AML-193 (cell line): ENCODE results near the gene FBXO40.
"Not testable (repeated sequence)": the region's sequence is repeated elsewhere in the genome, so short reads cannot be mapped to it uniquely, and the experiment has no call there.

Experiments
- DNase-seq, 2 experiments: peaks; one replicate each; lab custom pipeline; 2025; lab: John Stamatoyannopoulos, UW

Gene FBXO40

GRCh38 chr3:121592856-121593702 lies at the start of gene FBXO40:
TSS of gene FBXO40 (plus strand) at chr3:121593379. CDS start at chr3:121620576, 27,197 bp downstream.
- no peak for DNase-seq

DNA sequence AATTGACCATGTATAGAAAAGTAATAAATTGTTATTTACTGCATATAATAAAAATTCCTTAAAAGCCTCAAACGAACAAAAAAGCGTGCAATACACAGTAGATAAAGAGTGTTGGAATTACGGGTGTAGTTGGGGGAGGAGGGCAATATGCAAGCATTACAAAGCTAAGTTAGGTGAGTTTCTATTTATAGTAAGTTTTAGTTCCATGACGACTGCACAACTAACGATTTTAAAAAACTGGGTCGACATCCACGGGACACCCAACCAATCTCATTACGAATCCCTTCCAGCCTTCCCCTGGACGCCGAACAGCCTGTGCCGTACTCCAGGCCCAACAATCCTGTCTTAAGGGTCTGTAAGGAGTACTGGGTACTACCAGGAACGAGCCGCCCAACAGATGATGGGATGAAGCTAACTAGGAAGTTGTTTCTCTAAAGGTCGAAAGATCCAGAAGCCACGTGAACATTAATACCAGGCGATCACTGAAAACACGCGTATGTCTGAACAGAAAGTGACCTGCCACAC lies 48.1 kb upstream of the FBXO40 start:
- peak; percentile 47 to 56 for DNase-seq

- peak; percentile 97 to 98 for DNase-seq
Measured at GRCh38 chr3:121545574-121546455, 47.4 kb upstream of the FBXO40 start, which contains the start of gene POLQ. TSS of gene POLQ (minus strand) at chr3:121545988. CDS start at chr3:121545877, 111 bp downstream.

GRCh38 chr3:121552379-121552778 lies 40.8 kb upstream of the FBXO40 start:
- DNase-seq: no peak

DNA sequence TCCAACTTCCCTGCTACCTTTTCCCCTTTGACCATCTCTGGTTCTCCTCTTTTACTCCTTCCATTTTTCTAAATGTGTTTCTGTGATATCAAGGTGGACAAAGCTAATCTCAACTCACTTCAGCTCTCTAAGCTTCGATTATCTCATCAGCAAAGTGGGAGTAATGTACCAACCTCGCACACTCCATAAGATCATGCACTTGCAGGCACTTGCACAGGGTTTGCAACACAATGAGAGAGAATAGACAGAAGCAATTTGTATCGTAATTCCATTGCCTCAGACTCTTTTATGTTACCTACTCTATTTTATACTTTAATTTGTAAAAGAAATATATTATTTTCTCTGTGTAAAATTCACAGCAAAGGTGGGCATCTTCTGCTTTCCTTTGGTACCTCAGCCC lies 40.4 kb upstream of the FBXO40 start:
- no peak for DNase-seq

DNA sequence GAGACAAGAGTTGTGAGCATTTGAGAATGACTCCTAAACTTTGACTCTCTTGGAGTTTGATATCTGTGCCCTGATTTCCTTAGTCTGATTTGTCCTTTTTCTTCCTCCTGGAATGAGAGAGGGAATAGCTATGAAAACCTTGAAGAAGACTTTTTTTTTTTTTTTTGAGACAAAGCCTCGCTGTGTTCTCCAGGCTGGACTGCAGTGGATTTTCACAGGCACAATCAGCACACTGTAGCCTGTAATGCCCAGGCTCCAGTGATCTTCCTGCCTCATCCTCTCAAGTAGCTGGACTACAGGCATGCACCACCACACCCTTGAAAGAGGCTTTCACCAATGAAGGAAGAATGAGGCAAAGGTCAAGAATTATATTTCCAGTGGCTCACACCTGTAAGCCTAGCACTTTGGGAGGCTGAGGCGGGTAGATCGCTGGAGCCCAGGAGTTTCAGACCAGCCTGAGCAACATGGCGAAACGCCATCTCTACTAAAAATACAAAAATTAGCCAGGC lies 35.7 kb upstream of the FBXO40 start:
- DNase-seq: no peak

DNA sequence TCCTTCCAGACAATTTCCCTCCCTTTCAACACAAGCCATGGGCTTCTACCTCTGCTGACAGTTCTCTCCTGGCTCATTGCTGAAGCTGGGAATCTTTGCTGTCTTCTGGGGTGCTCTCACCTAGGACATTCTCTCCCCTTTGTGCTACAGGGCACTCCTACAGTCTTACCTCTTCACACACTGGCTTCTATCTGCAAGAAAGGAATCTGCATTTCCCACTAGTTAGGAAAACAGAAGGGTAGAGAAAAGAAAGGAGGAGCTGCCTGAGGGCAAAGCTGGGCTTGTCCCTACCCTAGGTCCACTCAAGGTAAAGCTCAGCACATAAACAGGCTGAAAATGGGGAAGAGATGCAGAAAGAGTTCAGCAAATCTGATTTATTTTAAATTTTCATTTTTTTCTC lies 31.0 kb upstream of the FBXO40 start:
- no peak for DNase-seq

- DNase-seq: no peak
Measured at GRCh38 chr3:121566773-121567172, 26.4 kb upstream of the FBXO40 start.

GRCh38 chr3:121567649-121568048 lies 25.5 kb upstream of the FBXO40 start, which contains the start of gene ARGFX:
TSS of gene ARGFX (plus strand) at chr3:121567949. CDS start at chr3:121570714, 2,765 bp downstream.
- DNase-seq: no peak

- DNase-seq: no peak
Measured at GRCh38 chr3:121574449-121574848, 18.7 kb upstream of the FBXO40 start.

GRCh38 chr3:121581691-121582090 lies 11.5 kb upstream of the FBXO40 start:
- no peak for DNase-seq

DNA sequence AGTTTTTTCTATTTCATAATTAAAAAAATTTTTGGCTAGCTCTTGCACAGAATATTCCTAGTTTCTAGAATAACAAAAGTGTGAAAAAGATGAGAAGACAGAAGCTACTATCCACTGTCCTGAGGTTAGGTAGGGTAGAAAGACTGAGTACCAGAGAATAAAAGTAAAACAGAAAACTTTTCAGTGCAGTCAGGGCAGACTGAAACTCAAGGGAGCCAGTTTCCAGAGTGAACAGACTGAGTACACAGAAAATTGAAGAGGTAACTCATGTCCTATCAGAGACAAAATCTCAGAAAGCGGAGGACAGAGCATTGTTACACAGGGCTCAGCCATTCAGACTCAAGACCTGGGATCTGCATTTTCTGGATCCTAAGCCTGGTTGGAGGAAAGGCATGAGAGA lies 8.8 kb upstream of the FBXO40 start:
- DNase-seq: no peak

- DNase-seq: not testable (repeated sequence)
Measured at GRCh38 chr3:121593806-121594205, 627 bp downstream of the FBXO40 start.

GRCh38 chr3:121594850-121595249 lies 1.7 kb downstream of the FBXO40 start:
- DNase-seq: no peak

GRCh38 chr3:121595765-121596406 lies 2.7 kb downstream of the FBXO40 start:
- no peak for DNase-seq

GRCh38 chr3:121598564-121598963 lies 5.4 kb downstream of the FBXO40 start:
- no peak for DNase-seq

DNA sequence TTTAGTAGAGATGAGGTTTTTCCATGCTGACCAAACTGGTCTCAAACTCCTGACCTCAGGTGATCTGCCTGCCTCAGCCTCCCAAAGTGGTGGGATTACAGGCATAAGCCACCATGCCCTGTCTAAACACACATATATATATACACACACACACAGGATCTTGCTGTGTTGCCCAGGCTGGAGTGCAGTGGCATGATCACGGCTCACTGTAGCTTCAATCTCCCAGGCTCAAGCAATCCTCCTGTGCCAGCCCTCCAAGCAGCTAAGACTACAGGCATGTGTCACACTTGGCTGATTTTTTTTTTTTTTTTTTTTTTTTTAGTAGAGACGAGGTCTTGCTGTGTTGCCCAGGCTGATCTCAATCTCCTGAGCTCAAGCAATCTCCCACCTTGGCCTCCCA lies 6.7 kb downstream of the FBXO40 start:
- not testable (repeated sequence) for DNase-seq

DNA sequence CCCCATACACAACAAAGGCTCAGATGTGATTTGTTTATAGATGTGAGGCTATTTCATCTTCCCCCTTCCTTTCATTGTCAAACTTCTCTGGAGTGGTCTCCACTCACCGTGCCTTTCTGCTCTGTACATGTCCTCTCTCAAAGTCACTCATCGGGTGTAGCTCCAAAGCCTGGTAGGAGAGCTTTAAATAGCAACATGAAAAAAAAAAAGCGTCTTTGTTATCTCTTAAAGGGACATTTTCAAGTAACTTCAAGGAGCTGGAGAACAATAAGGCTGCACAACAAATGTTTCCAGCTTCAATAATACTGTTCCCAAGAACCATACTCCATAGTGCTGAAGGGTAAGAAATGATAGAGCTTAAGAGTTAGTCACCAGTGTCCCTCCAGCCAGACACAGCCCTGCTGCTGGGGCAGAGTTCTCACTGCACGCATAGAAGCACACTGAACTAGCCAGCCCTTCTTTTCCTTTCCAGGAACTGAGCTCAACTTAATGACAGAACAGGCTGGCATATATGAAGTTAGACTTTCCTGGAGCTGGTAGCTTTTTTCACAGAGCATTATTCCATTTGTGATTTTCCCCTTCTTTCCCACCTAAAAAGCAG lies 8.1 kb downstream of the FBXO40 start:
- DNase-seq: no peak

- DNase-seq: no peak
Measured at GRCh38 chr3:121604759-121605158, 11.6 kb downstream of the FBXO40 start.

GRCh38 chr3:121606106-121606505 lies 12.9 kb downstream of the FBXO40 start:
- DNase-seq: no peak

GRCh38 chr3:121619691-121620090 lies 26.5 kb downstream of the FBXO40 start:
- DNase-seq: no peak
